Caco-2 (cell line): Measurements from ENCODE around the gene ITGAV. TPM values are rescaled to one million over a fixed set of nuclear protein-coding genes. Genes with fewer than 3 reads are reported as not detected.

Experiments used
- BruUV-seq: library from RNA; stranded (reverse); fragments of 400-500 nt; replicated peaks from 2 replicates; lab custom pipeline; 2021; lab: Mats Ljungman, UMichigan
- CTCF ChIA-PET: fragments of 300-600 bp; sonication (Branson Sonifier 250); formaldehyde crosslinking; loops from one replicate; lab custom pipeline; 2022; ENCODE audit warnings: antibody characterized with exemption; lab: Charles Lee
- POLR2A ChIA-PET: fragments of 300-600 bp; sonication (Branson Sonifier 250); formaldehyde crosslinking; loops from one replicate; lab custom pipeline; 2022; ENCODE audit warnings: antibody characterized with exemption; lab: Charles Lee
- DNase-seq, 2 experiments: peaks; one replicate each; pipeline versions ENCODE4 v3.0.0 to v3.0.0-alpha.2; 2020 to 2022
- H3K27me3 ChIP-seq: replicated peaks from 2 replicates; pipeline ENCODE4 v1.6.0; 2011; ENCODE audit warnings: low read length; ENCODE audit not compliant: control insufficient read depth, insufficient read depth
- H3K36me3 ChIP-seq: 2 replicates; pipeline ENCODE4 v1.5.1; 2011; ENCODE audit warnings: low read length; ENCODE audit not compliant: control insufficient read depth, insufficient read depth
- H3K4me1 ChIP-seq: fragments of 250-450 bp; sonication (Bioruptor Pico); 2 replicates; pipeline ENCODE4 v1.5.1; 2020; ENCODE audit warnings: mild to moderate bottlenecking
- H3K4me3 ChIP-seq: 2 replicates; pipeline ENCODE4 v1.5.1; 2011; ENCODE audit warnings: low read depth, mild to moderate bottlenecking, control low read depth, low read length
- H3K9me3 ChIP-seq: fragments of 250-450 bp; sonication (Bioruptor Pico); 2 replicates; pipeline ENCODE4 v1.5.1; 2020; ENCODE audit warnings: mild to moderate bottlenecking, moderate library complexity
- H3K27ac Mint-ChIP-seq: one replicate; pipeline ENCODE4 v1.8.0; 2022; ENCODE audit warnings: mixed read lengths; ENCODE audit not compliant: unreplicated experiment
- H3K27me3 Mint-ChIP-seq: one replicate; pipeline ENCODE4 v1.8.0; 2022; ENCODE audit warnings: mixed read lengths; ENCODE audit not compliant: insufficient read depth, unreplicated experiment
- H3K36me3 Mint-ChIP-seq: one replicate; pipeline ENCODE4 v1.8.0; 2022; ENCODE audit warnings: mild to moderate bottlenecking, mixed read lengths; ENCODE audit not compliant: insufficient read depth, unreplicated experiment
- H3K4me1 Mint-ChIP-seq: one replicate; pipeline ENCODE4 v1.8.0; 2022; ENCODE audit warnings: low read depth, mixed read lengths; ENCODE audit not compliant: unreplicated experiment
- H3K4me3 Mint-ChIP-seq: one replicate; pipeline ENCODE4 v1.8.0; 2022; ENCODE audit warnings: mild to moderate bottlenecking, moderate library complexity, mixed read lengths; ENCODE audit not compliant: unreplicated experiment
- H3K9me3 Mint-ChIP-seq: one replicate; pipeline ENCODE4 v1.8.0; 2022; ENCODE audit warnings: mixed read lengths; ENCODE audit not compliant: unreplicated experiment
- intact Hi-C: fragments of 100-400 bp; cut with micrococcal nuclease; formaldehyde crosslinking; loops from one replicate; pipeline ENCODE4 v1.10.0; 2022; ENCODE audit not compliant: unreplicated experiment
- total RNA-seq: library from RNA; stranded (reverse); gene quantifications from 2 replicates; pipeline ENCODE4 v1.2.3, GENCODE V29; 2022
- TF ChIP-seq, protein P1 (sequence below), 2 experiments: fragments of 200-600 bp in 1 of 2; IDR thresholded peaks; 1 replicate in 1 of 2; 2 replicates in 1 of 2; pipeline versions ENCODE4 v1.5.1 to v1.8.0; 2011 to 2022; ENCODE audit warnings: antibody characterized with exemption in 1 of 2, control low read depth in 1 of 2, inconsistent platforms in 1 of 2, low read depth in 1 of 2, low read length in 1 of 2, mild to moderate bottlenecking in 1 of 2, moderate library complexity in 1 of 2; ENCODE audit not compliant: insufficient read depth in 1 of 2, severe bottlenecking in 1 of 2, unreplicated experiment in 1 of 2

The ITGAV gene
- total RNA-seq, 1 experiment from 2014 or later: 42.6 TPM

DNA sequence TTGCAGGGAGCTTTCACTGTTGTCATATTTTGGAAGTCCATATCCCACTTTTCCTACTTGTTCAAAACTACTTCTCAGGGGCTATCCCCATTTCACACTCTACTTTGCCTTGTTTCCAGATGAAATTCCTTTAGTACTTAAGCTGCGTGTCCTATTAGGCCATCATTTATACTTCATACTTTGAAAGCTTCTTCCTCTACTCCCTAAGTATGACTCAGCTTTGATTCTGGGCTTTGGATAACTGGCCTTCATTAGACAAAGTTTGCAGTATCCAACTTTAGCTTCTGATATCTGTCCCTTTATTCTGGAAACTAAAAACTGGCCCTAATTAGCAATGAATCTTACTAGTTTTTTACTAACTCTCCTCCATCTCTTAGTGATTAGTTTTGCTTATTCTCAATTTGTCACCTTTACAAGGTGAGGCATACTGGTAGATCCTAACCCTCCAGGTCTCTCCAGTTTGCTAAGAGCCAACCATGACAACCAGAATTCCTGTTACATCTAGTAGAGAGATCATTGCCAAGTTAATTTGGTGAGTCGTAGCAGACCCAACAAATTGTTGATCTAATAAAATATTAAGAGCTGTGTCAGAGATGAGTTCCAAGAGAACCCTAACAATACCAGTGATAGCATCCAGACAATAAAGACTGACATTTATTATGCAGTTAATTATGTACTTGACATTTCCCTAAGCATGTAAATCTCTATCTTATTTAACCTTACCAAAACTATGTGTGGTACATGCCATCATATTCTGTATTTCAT, 31.2 kb upstream of the ITGAV start:
- BruUV-seq: no TSS peak
- TF ChIP-seq, protein P1, sequence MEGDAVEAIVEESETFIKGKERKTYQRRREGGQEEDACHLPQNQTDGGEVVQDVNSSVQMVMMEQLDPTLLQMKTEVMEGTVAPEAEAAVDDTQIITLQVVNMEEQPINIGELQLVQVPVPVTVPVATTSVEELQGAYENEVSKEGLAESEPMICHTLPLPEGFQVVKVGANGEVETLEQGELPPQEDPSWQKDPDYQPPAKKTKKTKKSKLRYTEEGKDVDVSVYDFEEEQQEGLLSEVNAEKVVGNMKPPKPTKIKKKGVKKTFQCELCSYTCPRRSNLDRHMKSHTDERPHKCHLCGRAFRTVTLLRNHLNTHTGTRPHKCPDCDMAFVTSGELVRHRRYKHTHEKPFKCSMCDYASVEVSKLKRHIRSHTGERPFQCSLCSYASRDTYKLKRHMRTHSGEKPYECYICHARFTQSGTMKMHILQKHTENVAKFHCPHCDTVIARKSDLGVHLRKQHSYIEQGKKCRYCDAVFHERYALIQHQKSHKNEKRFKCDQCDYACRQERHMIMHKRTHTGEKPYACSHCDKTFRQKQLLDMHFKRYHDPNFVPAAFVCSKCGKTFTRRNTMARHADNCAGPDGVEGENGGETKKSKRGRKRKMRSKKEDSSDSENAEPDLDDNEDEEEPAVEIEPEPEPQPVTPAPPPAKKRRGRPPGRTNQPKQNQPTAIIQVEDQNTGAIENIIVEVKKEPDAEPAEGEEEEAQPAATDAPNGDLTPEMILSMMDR (IDR thresholded peaks at IDR 0.05; ENCODE audit: insufficient read depth in 1 of 2, low read depth in 1 of 2, low read length in 1 of 2, severe bottlenecking in 1 of 2, unreplicated experiment in 1 of 2): no peak
- H3K4me3 Mint-ChIP-seq: no peak overlapping the region
- ChIA-PET CTCF (no interaction called here), POLR2A (no interaction called here)
- no peak overlapping the region for H3K27ac Mint-ChIP-seq
- Histone ChIP-seq H3K36me3 (no peaks in the 10 kb centered on the region), H3K9me3 (no peaks in the 10 kb centered on the region), H3K27me3 (no peaks in the 10 kb centered on the region), H3K4me3 (no peak overlapping the region), H3K4me1 (no peaks in the 10 kb centered on the region)
- no peaks in the 10 kb centered on the region for H3K27me3 Mint-ChIP-seq
- H3K36me3 Mint-ChIP-seq: no peaks in the 10 kb centered on the region
- DNase-seq: no peak
- H3K4me1 Mint-ChIP-seq: peaks cover 10% of the 10 kb centered on the region
- H3K9me3 Mint-ChIP-seq: peaks cover 13% of the 10 kb centered on the region
- intact Hi-C loops: no loop called here

DNA sequence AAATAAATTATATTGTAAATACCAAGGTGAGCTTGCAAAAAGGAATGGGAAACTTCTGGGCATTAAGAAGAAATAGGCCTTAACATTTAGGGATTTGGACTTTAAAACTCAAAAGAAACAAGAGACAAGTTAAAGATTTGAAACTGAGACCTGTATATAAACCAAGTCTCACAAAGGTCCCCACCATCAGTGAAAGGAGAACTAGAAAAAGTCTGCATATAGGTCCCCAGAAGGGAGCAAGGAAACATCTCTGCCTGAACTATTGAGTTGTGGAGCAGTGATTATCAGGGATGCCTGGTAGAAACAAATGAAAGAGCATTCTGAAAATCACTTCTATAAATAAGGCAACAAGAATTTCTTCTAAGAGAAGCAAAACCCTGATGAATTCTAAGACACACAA, 30.5 kb upstream of the ITGAV start:
- H3K4me3 ChIP-seq: no peak overlapping the region
- no TSS peak for BruUV-seq
- H3K36me3 ChIP-seq: no peaks in the 10 kb centered on the region
- POLR2A ChIA-PET: no interaction called here
- no peaks in the 10 kb centered on the region for H3K36me3 Mint-ChIP-seq
- intact Hi-C loops: no loop called here
- TF ChIP-seq, protein P1 (IDR thresholded peaks at IDR 0.05; ENCODE audit: insufficient read depth in 1 of 2, low read depth in 1 of 2, low read length in 1 of 2, severe bottlenecking in 1 of 2, unreplicated experiment in 1 of 2): no peak
- peaks cover 10% of the 10 kb centered on the region for H3K4me1 Mint-ChIP-seq
- no peaks in the 10 kb centered on the region for H3K9me3 ChIP-seq
- no peaks in the 10 kb centered on the region for H3K27me3 Mint-ChIP-seq
- no peak overlapping the region for H3K27ac Mint-ChIP-seq
- H3K4me3 Mint-ChIP-seq: no peak overlapping the region
- no peaks in the 10 kb centered on the region for H3K4me1 ChIP-seq
- H3K27me3 ChIP-seq: no peaks in the 10 kb centered on the region
- H3K9me3 Mint-ChIP-seq: peaks cover 13% of the 10 kb centered on the region
- DNase-seq: no peak
- CTCF ChIA-PET: no interaction called here

DNA sequence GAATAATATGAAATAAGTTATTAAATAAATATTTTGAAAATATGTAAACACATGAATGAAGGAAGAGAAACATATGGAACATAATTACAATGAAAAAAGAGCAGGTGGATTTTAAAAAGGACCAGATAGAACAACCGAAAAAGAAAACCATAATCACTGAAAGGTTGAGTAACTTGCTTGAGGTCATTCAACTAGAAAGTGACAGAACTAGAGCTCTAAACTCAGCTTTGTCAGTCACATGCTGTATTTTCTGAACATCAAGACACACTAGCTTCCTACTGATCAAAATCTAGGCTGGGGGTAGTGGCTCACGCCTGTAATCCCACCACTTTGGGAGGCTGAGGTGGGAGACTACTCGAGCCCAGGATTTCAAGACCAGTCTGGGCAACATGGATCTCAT, 30.0 kb upstream of the ITGAV start:
- POLR2A ChIA-PET: no interaction called here
- TF ChIP-seq, protein P1 (IDR thresholded peaks at IDR 0.05; ENCODE audit: insufficient read depth in 1 of 2, low read depth in 1 of 2, low read length in 1 of 2, severe bottlenecking in 1 of 2, unreplicated experiment in 1 of 2): no peak
- Mint-ChIP-seq H3K4me3 (no peak overlapping the region), H3K27me3 (no peaks in the 10 kb centered on the region), H3K27ac (no peak overlapping the region), H3K36me3 (no peaks in the 10 kb centered on the region), H3K9me3 (peaks cover 13% of the 10 kb centered on the region), H3K4me1 (peaks cover 10% of the 10 kb centered on the region)
- no TSS peak for BruUV-seq
- no peak overlapping the region for H3K4me3 ChIP-seq
- no peak for DNase-seq
- intact Hi-C loops: no loop called here
- H3K27me3 ChIP-seq: no peaks in the 10 kb centered on the region
- no peaks in the 10 kb centered on the region for H3K36me3 ChIP-seq
- no peaks in the 10 kb centered on the region for H3K9me3 ChIP-seq
- CTCF ChIA-PET: no interaction called here
- H3K4me1 ChIP-seq: no peaks in the 10 kb centered on the region
